ENCODE measurements around the gene FRS3. TPM values are rescaled to one million over a fixed set of nuclear protein-coding genes. Genes with fewer than 3 reads are reported as not detected.

Gene FRS3
- total and polyA plus RNA-seq, 2 of the 13 experiments (the other 11 are each of a cell fraction or from before 2014, with no cell fraction given), result 3.0 to 7.4 TPM

DNA sequence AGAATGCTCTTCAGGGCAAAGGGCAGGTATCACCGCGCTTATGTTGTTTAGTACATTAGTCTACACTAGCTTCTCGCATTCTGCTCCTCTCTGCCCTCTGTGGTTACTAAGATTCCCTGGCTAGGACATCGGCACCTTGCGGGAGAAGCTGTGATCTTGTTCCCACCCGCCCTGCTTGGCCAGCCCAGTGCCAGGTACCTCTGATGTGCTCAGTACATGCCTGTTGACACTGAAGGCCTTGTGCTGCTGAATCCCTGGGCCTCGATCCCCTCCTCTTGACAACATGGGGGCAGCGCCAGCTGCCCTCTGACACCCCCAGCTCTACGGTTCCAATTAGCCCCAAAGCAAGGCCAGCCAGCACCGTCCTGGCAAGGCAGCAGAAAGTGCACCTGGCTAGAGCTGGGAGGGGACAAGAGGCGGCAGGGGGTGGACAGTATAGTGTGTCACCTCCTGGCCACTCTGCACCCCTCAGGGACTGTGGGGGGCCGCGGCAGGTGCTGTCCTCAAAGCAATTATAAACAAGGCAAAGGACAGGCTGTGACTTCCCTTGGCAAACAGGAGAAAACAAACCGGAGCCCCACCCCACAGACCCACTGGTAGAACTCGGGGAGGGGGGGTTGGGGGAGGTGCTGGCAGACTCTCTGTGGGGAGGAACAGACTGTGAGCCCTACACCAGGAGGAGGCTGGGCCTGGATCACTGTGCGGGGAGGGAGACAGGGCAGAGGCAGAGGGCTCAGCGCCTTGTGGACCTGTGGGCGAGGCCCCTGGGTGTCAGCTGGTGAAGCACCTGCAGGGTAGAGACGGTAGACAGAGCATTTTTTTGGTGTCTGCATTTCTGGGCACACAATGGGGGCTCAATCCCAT lies 51.4 kb downstream of the FRS3 start (continued):
- TF ChIP-seq, protein P1, sequence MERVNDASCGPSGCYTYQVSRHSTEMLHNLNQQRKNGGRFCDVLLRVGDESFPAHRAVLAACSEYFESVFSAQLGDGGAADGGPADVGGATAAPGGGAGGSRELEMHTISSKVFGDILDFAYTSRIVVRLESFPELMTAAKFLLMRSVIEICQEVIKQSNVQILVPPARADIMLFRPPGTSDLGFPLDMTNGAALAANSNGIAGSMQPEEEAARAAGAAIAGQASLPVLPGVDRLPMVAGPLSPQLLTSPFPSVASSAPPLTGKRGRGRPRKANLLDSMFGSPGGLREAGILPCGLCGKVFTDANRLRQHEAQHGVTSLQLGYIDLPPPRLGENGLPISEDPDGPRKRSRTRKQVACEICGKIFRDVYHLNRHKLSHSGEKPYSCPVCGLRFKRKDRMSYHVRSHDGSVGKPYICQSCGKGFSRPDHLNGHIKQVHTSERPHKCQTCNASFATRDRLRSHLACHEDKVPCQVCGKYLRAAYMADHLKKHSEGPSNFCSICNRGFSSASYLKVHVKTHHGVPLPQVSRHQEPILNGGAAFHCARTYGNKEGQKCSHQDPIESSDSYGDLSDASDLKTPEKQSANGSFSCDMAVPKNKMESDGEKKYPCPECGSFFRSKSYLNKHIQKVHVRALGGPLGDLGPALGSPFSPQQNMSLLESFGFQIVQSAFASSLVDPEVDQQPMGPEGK (CRISPR knock-in tag; IDR thresholded peaks at IDR 0.05), result peak; percentile 93
- no peak for TF ChIP-seq U2AF2 (IDR thresholded peaks at IDR 0.05; ENCODE audit: low read depth, low read length)
- TF ChIP-seq, protein P2, sequence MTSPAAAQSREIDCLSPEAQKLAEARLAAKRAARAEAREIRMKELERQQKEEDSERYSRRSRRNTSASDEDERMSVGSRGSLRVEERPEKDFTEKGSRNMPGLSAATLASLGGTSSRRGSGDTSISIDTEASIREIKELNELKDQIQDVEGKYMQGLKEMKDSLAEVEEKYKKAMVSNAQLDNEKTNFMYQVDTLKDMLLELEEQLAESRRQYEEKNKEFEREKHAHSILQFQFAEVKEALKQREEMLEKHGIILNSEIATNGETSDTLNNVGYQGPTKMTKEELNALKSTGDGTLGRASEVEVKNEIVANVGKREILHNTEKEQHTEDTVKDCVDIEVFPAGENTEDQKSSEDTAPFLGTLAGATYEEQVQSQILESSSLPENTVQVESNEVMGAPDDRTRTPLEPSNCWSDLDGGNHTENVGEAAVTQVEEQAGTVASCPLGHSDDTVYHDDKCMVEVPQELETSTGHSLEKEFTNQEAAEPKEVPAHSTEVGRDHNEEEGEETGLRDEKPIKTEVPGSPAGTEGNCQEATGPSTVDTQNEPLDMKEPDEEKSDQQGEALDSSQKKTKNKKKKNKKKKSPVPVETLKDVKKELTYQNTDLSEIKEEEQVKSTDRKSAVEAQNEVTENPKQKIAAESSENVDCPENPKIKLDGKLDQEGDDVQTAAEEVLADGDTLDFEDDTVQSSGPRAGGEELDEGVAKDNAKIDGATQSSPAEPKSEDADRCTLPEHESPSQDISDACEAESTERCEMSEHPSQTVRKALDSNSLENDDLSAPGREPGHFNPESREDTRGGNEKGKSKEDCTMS (CRISPR knock-in tag; conservative IDR thresholded peaks at IDR 0.05), result no peak
- TF ChIP-seq, protein P3, sequence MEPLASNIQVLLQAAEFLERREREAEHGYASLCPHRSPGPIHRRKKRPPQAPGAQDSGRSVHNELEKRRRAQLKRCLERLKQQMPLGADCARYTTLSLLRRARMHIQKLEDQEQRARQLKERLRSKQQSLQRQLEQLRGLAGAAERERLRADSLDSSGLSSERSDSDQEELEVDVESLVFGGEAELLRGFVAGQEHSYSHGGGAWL (CRISPR knock-in tag; IDR thresholded peaks at IDR 0.05), result no peak
- TF ChIP-seq SOX6 (IDR thresholded peaks at IDR 0.05), result no peak
- TF ChIP-seq SOX6 (CRISPR knock-in tag; IDR thresholded peaks at IDR 0.05), result peak; percentile 54; the same call in 1 of the 2 replicates
- TF ChIP-seq, protein P4, sequence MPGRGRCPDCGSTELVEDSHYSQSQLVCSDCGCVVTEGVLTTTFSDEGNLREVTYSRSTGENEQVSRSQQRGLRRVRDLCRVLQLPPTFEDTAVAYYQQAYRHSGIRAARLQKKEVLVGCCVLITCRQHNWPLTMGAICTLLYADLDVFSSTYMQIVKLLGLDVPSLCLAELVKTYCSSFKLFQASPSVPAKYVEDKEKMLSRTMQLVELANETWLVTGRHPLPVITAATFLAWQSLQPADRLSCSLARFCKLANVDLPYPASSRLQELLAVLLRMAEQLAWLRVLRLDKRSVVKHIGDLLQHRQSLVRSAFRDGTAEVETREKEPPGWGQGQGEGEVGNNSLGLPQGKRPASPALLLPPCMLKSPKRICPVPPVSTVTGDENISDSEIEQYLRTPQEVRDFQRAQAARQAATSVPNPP (CRISPR knock-in tag; IDR thresholded peaks at IDR 0.05), result no peak
- TF ChIP-seq ZNF749 (CRISPR knock-in tag; IDR thresholded peaks at IDR 0.05; ENCODE audit: borderline replicate concordance), result no peak
- no peak; the same call in 1 of the 2 replicates for TF ChIP-seq YEATS2 (CRISPR knock-in tag; IDR thresholded peaks at IDR 0.05; ENCODE audit: borderline replicate concordance)
- no peak for TF ChIP-seq ZEB1 (IDR thresholded peaks at IDR 0.05; ENCODE audit: insufficient replicate concordance, low read depth)
- TF ChIP-seq HNF4G (IDR thresholded peaks at IDR 0.05; ENCODE audit: borderline replicate concordance, low read depth, low read length), result no peak; the same call in 1 of the 2 replicates
- 0 out of 2 replicates have a peak, but pooled peaks have one; percentile 61 for TF ChIP-seq HNF4G (CRISPR knock-in tag; IDR thresholded peaks at IDR 0.05; ENCODE audit: borderline replicate concordance, low read depth)
- TF ChIP-seq RCOR2 (CRISPR knock-in tag; IDR thresholded peaks at IDR 0.05), result no peak
- TF ChIP-seq, protein P5, sequence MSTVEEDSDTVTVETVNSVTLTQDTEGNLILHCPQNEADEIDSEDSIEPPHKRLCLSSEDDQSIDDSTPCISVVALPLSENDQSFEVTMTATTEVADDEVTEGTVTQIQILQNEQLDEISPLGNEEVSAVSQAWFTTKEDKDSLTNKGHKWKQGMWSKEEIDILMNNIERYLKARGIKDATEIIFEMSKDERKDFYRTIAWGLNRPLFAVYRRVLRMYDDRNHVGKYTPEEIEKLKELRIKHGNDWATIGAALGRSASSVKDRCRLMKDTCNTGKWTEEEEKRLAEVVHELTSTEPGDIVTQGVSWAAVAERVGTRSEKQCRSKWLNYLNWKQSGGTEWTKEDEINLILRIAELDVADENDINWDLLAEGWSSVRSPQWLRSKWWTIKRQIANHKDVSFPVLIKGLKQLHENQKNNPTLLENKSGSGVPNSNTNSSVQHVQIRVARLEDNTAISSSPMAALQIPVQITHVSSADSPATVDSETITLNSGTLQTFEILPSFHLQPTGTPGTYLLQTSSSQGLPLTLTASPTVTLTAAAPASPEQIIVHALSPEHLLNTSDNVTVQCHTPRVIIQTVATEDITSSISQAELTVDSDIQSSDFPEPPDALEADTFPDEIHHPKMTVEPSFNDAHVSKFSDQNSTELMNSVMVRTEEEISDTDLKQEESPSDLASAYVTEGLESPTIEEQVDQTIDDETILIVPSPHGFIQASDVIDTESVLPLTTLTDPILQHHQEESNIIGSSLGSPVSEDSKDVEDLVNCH (CRISPR knock-in tag; IDR thresholded peaks at IDR 0.05), result peak; percentile 55; the same call in 1 of the 2 replicates
- TF ChIP-seq, protein P6, sequence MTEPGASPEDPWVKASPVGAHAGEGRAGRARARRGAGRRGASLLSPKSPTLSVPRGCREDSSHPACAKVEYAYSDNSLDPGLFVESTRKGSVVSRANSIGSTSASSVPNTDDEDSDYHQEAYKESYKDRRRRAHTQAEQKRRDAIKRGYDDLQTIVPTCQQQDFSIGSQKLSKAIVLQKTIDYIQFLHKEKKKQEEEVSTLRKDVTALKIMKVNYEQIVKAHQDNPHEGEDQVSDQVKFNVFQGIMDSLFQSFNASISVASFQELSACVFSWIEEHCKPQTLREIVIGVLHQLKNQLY (CRISPR knock-in tag; IDR thresholded peaks at IDR 0.05), result no peak
- TF ChIP-seq, protein P7, sequence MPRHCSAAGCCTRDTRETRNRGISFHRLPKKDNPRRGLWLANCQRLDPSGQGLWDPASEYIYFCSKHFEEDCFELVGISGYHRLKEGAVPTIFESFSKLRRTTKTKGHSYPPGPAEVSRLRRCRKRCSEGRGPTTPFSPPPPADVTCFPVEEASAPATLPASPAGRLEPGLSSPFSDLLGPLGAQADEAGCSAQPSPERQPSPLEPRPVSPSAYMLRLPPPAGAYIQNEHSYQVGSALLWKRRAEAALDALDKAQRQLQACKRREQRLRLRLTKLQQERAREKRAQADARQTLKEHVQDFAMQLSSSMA (CRISPR knock-in tag; IDR thresholded peaks at IDR 0.05), result no peak
- TF ChIP-seq, protein P8, sequence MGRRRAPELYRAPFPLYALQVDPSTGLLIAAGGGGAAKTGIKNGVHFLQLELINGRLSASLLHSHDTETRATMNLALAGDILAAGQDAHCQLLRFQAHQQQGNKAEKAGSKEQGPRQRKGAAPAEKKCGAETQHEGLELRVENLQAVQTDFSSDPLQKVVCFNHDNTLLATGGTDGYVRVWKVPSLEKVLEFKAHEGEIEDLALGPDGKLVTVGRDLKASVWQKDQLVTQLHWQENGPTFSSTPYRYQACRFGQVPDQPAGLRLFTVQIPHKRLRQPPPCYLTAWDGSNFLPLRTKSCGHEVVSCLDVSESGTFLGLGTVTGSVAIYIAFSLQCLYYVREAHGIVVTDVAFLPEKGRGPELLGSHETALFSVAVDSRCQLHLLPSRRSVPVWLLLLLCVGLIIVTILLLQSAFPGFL (CRISPR knock-in tag; IDR thresholded peaks at IDR 0.05), result no peak
